ENCODE results near the gene HPSE2.

DNA sequence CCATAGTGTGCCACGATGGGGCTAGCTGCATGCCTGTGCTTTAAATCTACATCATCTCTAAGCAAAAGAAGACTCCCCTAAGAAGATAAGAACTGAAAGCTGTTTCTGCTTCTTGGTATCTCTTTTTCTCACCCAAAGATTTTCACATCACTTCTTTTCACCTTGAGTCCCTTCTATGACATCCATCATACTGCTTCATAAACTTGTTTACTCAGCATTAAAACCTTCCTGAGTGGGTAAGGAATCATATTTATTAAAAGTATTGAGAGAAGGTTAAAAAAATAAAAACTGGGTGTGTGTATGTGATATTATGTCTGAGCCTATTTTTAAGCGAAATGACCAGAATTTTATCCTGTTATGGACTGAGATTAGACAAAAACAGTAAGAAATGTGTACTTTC lies 150.3 kb downstream of the HPSE2 start:
- no peak for TF ChIP-seq GATA2 (IDR thresholded peaks at IDR 0.05; ENCODE audit: low read depth, low read length)
- TF ChIP-seq GATA3 (IDR thresholded peaks at IDR 0.05; ENCODE audit: low read depth, low read length): no peak

Data from SH-SY5Y (cell line).